GM12878 (cell line): ENCODE data around the gene MAP7D2. TPM values are rescaled to one million over a fixed set of nuclear protein-coding genes. Genes with fewer than 3 reads are reported as not detected.

Experiments used
- ATAC-seq: fragments of 200-7000 bp; cut with Tn5 transposase; 3 replicates; pipeline ENCODE4 v1.9.1; 2020; ENCODE audit warnings: mild to moderate bottlenecking, moderate library complexity
- BruUV-seq: library from RNA; stranded (reverse); fragments of 400-500 nt; replicated peaks from 2 replicates; lab custom pipeline; 2021; lab: Mats Ljungman, UMichigan
- CTCF ChIA-PET: fragments of 300-600 bp; sonication (Branson Sonifier 250); formaldehyde crosslinking; extraction: SDS; loops from one replicate; lab custom pipeline; 2021; ENCODE audit warnings: inconsistent platforms; lab: Yijun Ruan, JAX
- POLR2A ChIA-PET: fragments of 350-600 bp; formaldehyde crosslinking; extraction: SDS; loops from one replicate; lab custom pipeline; 2021; ENCODE audit warnings: inconsistent platforms; lab: Charles Lee
- RAD21 ChIA-PET: fragments of 300-600 bp; sonication (Branson Sonifier 250); formaldehyde crosslinking; loops from one replicate; lab custom pipeline; 2023; ENCODE audit warnings: antibody characterized with exemption; ENCODE audit not compliant: unreplicated experiment; lab: Charles Lee
- SMC1A ChIA-PET: fragments of 300-600 bp; sonication (Branson Sonifier 250); formaldehyde crosslinking; loops from one replicate; lab custom pipeline; 2023; ENCODE audit not compliant: unreplicated experiment, uncharacterized antibody; lab: Charles Lee
- DNase-seq: peaks from one replicate; pipeline ENCODE4 v3.0.0-alpha.2; 2011; ENCODE audit warnings: low read depth, low spot score
- FAIRE-seq: peaks from 3 replicates; lab custom pipeline; 2011; peaks lifted over from hg19 to GRCh38; lab: Jason Lieb, UNC
- H2AFZ ChIP-seq: 2 replicates; pipeline ENCODE4 v1.6.0; 2011; ENCODE audit warnings: low read depth, low read length, control low read depth; ENCODE audit not compliant: control insufficient read depth
- H3K27ac ChIP-seq: 2 replicates; pipeline ENCODE4 v1.5.1; 2011; ENCODE audit warnings: control low read depth; ENCODE audit not compliant: control insufficient read depth, insufficient read depth
- H3K27me3 ChIP-seq, 2 experiments: replicated peaks in 1 of 2; 2 replicates each; pipeline versions ENCODE4 v1.6.0 to v1.6.1; 2011; ENCODE audit warnings: low read length in 1 of 2; ENCODE audit not compliant: control insufficient read depth in 2 of 2, insufficient read depth in 2 of 2
- H3K36me3 ChIP-seq, 2 experiments: 2 replicates each; pipeline ENCODE4 v1.5.1; 2011; ENCODE audit warnings: low read length in 1 of 2; ENCODE audit not compliant: control insufficient read depth in 2 of 2, insufficient read depth in 2 of 2
- H3K4me1 ChIP-seq: 2 replicates; pipeline ENCODE4 v1.6.1; 2011; ENCODE audit warnings: mild to moderate bottlenecking, low read length, moderate library complexity, mixed read lengths; ENCODE audit not compliant: control insufficient read depth, insufficient read depth
- H3K4me2 ChIP-seq: 2 replicates; pipeline ENCODE4 v1.6.0; 2011; ENCODE audit warnings: control low read depth; ENCODE audit not compliant: control insufficient read depth, insufficient read depth
- H3K4me3 ChIP-seq: fragments of 200-600 bp; sonication (generic); 2 replicates; pipeline ENCODE4 v1.5.1; 2016
- H3K79me2 ChIP-seq: 2 replicates; pipeline ENCODE4 v1.6.0; 2011; ENCODE audit warnings: low read length; ENCODE audit not compliant: control insufficient read depth, insufficient read depth
- H3K9ac ChIP-seq: 2 replicates; pipeline ENCODE4 v1.8.0; 2011; ENCODE audit warnings: low read length, control low read depth, mixed read lengths; ENCODE audit not compliant: control insufficient read depth, insufficient read depth
- H3K9me3 ChIP-seq: replicated peaks from 3 replicates; pipeline ENCODE4 v1.5.1; 2011; ENCODE audit warnings: mild to moderate bottlenecking, low read length; ENCODE audit not compliant: control insufficient read depth, insufficient read depth
- H4K20me1 ChIP-seq: 2 replicates; pipeline ENCODE4 v1.6.0; 2011; ENCODE audit not compliant: control insufficient read depth, insufficient read depth
- CREM ChIP-seq: IDR thresholded peaks from 2 replicates; pipeline ENCODE4 v1.6.1; 2014; ENCODE audit warnings: antibody characterized with exemption, low read depth
- MYB ChIP-seq: fragments of 150-350 bp; IDR thresholded peaks from 2 replicates; pipeline ENCODE4 v1.6.1; 2014; ENCODE audit warnings: mild to moderate bottlenecking, low read depth, low read length, borderline replicate concordance
- PAX5 ChIP-seq: IDR thresholded peaks from 2 replicates; pipeline ENCODE4 v1.6.1; 2011; ENCODE audit warnings: low read depth, low read length, borderline replicate concordance
- POLR2AphosphoS2 ChIP-seq: IDR thresholded peaks from 2 replicates; pipeline ENCODE4 v1.6.1; 2011; ENCODE audit warnings: low read depth, mild to moderate bottlenecking, low read length, improper control_type of control experiment, moderate library complexity
- RAD21 ChIP-seq: IDR thresholded peaks from 2 replicates; pipeline ENCODE4 v1.6.1; 2011; ENCODE audit warnings: mild to moderate bottlenecking, low read depth, low read length, moderate library complexity; ENCODE audit not compliant: insufficient read depth
- RELA ChIP-seq: fragments of 450-650 bp; IDR thresholded peaks from 2 replicates; pipeline ENCODE4 v1.8.0; 2014; ENCODE audit warnings: borderline replicate concordance; ENCODE audit not compliant: partially characterized antibody
- RUNX3 ChIP-seq: IDR thresholded peaks from 2 replicates; pipeline ENCODE4 v1.6.1; 2012; ENCODE audit warnings: low read length, inconsistent platforms
- SMAD5 ChIP-seq: IDR thresholded peaks from 2 replicates; pipeline ENCODE4 v1.6.1; 2016; ENCODE audit warnings: antibody characterized with exemption, low read depth
- STAT1 ChIP-seq: fragments of 450-650 bp; conservative IDR thresholded peaks from 2 replicates; pipeline ENCODE4 v1.6.1; 2014; ENCODE audit warnings: antibody characterized with exemption, mild to moderate bottlenecking
- TAF1 ChIP-seq: IDR thresholded peaks from 2 replicates; pipeline ENCODE4 v1.6.1; 2011; ENCODE audit warnings: mild to moderate bottlenecking, low read depth, low read length, borderline replicate concordance
- WGBS: methylation state at CpG from one replicate; pipeline ENCODE4 v1.1.6; 2016; ENCODE audit warnings: low lambda C conversion rate; ENCODE audit not compliant: insufficient replicate concordance, insufficient coverage; ENCODE audit errors: missing lambda C conversion rate; 5-methylcytosine and 5-hydroxymethylcytosine counted together
- in situ Hi-C: fragments of 300-500 bp; cut with MboI; formaldehyde crosslinking; loops from 9 replicates; pipeline ENCODE4 v1.14.3; 2018; ENCODE audit warnings: mixed read lengths
- intact Hi-C: fragments of 100-400 bp; cut with micrococcal nuclease; formaldehyde crosslinking; loops from one replicate; pipeline ENCODE4 v1.14.2; 2022; ENCODE audit not compliant: unreplicated experiment
- polyA plus RNA-seq, 11 experiments: library from polyadenylated mRNA; depleted of rRNA in 4 of 11; unstranded in 6 of 11; stranded (reverse) in 5 of 11; fragments of >200 nt; fragmentation: Nextera tagmentation in 4 of 11; fragmentation: Illumina TruSeq in 1 of 11; extraction: Ambion mirVana in 4 of 11; extraction: Trizol in 1 of 11; gene quantifications; 1 replicate in 1 of 11; 2 replicates in 10 of 11; pipeline versions ENCODE4 v1.2.1 to v1.2.3, GENCODE V29; 2011 to 2016; ENCODE audit warnings: inconsistent platforms in 2 of 11, missing spikeins in 2 of 11, low read depth in 1 of 11
- total RNA-seq, 4 experiments: library from RNA; depleted of rRNA in 3 of 4; stranded (reverse); fragments of >200 nt in 3 of 4; fragmentation: Illumina TruSeq in 1 of 4; extraction: Trizol in 1 of 4; gene quantifications; 2 replicates each; pipeline versions ENCODE4 v1.2.1 to v1.2.3, GENCODE V29; 2013 to 2021
- TF ChIP-seq, protein P1 (sequence below): fragments of 450-650 bp; IDR thresholded peaks from 2 replicates; pipeline ENCODE4 v1.6.1; 2017; ENCODE audit warnings: borderline replicate concordance
- TF ChIP-seq, protein P2 (sequence below): IDR thresholded peaks from 2 replicates; pipeline ENCODE4 v1.6.1; 2012; ENCODE audit warnings: low read depth, low read length, improper control_type of control experiment
- TF ChIP-seq, protein P3 (sequence below): fragments of 450-650 bp; conservative IDR thresholded peaks from 2 replicates; pipeline ENCODE4 v1.6.1; 2017; ENCODE audit warnings: mild to moderate bottlenecking, moderate library complexity
- TF ChIP-seq, protein P4 (sequence below): IDR thresholded peaks from 2 replicates; pipeline ENCODE4 v1.6.1; 2011; ENCODE audit warnings: borderline replicate concordance, low read depth, mild to moderate bottlenecking, moderate library complexity, low read length; ENCODE audit not compliant: insufficient read depth, poor library complexity, severe bottlenecking
- TF ChIP-seq, protein P5 (sequence below): fragments of 450-650 bp; formaldehyde crosslinking; IDR thresholded peaks from 2 replicates; pipeline ENCODE4 v1.5.0; 2022; ENCODE audit warnings: mild to moderate bottlenecking, missing genetic modification characterization

Gene MAP7D2
- total and polyA plus RNA-seq, 10 of the 15 experiments (the other 5 are each of a cell fraction or from before 2014, with no cell fraction given) = 0.06 to 18.4 (median 0.22) TPM

DNA sequence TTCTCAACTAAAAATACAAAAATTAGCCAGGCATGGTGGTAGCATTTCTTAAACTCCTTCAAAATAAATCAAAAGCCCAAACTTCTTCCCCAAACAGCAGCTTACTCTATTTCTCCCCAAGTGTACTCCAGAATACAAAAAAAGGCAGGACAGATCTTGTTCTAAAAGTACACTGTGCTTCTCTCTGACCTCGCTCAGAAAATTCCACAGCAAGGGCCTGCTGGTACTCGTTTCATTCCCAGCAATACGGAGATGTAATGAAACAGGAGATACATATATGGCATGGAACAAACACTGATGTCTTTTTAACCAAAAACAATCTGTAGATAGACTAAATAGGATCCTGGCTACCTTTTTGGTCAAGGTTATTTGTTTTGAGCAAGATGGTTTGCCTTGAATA lies 25.2 kb downstream of the MAP7D2 start (continued):
- TF ChIP-seq CREM (no peak), RUNX3 (no peak), RELA (no peak)
- TF ChIP-seq, protein P1, sequence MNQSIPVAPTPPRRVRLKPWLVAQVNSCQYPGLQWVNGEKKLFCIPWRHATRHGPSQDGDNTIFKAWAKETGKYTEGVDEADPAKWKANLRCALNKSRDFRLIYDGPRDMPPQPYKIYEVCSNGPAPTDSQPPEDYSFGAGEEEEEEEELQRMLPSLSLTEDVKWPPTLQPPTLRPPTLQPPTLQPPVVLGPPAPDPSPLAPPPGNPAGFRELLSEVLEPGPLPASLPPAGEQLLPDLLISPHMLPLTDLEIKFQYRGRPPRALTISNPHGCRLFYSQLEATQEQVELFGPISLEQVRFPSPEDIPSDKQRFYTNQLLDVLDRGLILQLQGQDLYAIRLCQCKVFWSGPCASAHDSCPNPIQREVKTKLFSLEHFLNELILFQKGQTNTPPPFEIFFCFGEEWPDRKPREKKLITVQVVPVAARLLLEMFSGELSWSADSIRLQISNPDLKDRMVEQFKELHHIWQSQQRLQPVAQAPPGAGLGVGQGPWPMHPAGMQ = no peak

DNA sequence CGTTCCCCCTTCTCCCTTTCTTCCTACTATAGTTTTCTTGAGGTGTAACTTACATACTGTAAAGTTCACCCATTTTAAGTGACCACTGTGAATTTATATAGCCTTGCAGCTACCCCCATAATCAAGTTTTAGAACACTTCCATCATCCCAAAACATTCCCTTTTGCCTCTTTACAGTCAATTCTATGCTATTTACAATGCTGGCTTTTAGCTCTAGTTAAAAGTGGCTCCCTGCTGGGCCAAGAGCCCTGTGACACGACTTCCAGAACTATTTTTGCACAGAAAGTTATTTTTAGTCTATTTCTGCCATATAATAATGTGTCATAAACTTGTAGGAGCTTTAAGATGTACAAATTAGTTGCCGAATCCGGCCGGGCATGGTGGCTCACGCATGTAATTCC lies 26.9 kb downstream of the MAP7D2 start:
- intact Hi-C loops = no loop called here
- 41% methylated on average over 6 of the region's 6 CpGs for WGBS
- no peaks in the 10 kb centered on the region for H3K9me3 ChIP-seq
- BruUV-seq = no TSS peak
- H3K27ac ChIP-seq = no peak overlapping the region
- no peaks in the 10 kb centered on the region for H3K36me3 ChIP-seq
- ChIA-PET SMC1A (interaction anchor here (0.9 to 1.3 kb wide), 3 partner anchors 22 to 718 kb away, joined by 3 to 4 read pairs (median 3); no protein-coding TSS in a partner anchor), RAD21 (no interaction called here), POLR2A (interaction anchor here (0.7 kb wide), 1 partner anchor 130 kb away, joined by 6 read pairs; no protein-coding TSS in a partner anchor), CTCF (interaction anchor here (0.6 to 1.2 kb wide), 3 partner anchors 11 to 83 kb away, joined by 3 to 4 read pairs (median 4); no protein-coding TSS in a partner anchor)
- in situ Hi-C loops = no loop called here
- no peak for DNase-seq
- no peak for FAIRE-seq
- no peak for ATAC-seq
- H3K4me2 ChIP-seq = no peak overlapping the region
- H3K27me3 ChIP-seq = no peaks in the 10 kb centered on the region; a peak in 1 of 4 replicates
- H2AFZ ChIP-seq = no peak overlapping the region
- H3K79me2 ChIP-seq = no peaks in the 10 kb centered on the region
- H3K4me3 ChIP-seq = no peak overlapping the region
- H3K4me1 ChIP-seq = no peaks in the 10 kb centered on the region
- H4K20me1 ChIP-seq = no peaks in the 10 kb centered on the region
- H3K9ac ChIP-seq = no peak overlapping the region
- TF ChIP-seq SMAD5 (no peak), POLR2AphosphoS2 (no peak), PAX5 (no peak), RAD21 (no peak), TAF1 (no peak), STAT1 (no peak), MYB (no peak)
- TF ChIP-seq, protein P2, sequence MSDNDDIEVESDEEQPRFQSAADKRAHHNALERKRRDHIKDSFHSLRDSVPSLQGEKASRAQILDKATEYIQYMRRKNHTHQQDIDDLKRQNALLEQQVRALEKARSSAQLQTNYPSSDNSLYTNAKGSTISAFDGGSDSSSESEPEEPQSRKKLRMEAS = no peak
- TF ChIP-seq, protein P3, sequence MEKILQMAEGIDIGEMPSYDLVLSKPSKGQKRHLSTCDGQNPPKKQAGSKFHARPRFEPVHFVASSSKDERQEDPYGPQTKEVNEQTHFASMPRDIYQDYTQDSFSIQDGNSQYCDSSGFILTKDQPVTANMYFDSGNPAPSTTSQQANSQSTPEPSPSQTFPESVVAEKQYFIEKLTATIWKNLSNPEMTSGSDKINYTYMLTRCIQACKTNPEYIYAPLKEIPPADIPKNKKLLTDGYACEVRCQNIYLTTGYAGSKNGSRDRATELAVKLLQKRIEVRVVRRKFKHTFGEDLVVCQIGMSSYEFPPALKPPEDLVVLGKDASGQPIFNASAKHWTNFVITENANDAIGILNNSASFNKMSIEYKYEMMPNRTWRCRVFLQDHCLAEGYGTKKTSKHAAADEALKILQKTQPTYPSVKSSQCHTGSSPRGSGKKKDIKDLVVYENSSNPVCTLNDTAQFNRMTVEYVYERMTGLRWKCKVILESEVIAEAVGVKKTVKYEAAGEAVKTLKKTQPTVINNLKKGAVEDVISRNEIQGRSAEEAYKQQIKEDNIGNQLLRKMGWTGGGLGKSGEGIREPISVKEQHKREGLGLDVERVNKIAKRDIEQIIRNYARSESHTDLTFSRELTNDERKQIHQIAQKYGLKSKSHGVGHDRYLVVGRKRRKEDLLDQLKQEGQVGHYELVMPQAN = no peak
- TF ChIP-seq, protein P4, sequence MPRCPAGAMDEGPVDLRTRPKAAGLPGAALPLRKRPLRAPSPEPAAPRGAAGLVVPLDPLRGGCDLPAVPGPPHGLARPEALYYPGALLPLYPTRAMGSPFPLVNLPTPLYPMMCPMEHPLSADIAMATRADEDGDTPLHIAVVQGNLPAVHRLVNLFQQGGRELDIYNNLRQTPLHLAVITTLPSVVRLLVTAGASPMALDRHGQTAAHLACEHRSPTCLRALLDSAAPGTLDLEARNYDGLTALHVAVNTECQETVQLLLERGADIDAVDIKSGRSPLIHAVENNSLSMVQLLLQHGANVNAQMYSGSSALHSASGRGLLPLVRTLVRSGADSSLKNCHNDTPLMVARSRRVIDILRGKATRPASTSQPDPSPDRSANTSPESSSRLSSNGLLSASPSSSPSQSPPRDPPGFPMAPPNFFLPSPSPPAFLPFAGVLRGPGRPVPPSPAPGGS = no peak
- TF ChIP-seq, protein P5, sequence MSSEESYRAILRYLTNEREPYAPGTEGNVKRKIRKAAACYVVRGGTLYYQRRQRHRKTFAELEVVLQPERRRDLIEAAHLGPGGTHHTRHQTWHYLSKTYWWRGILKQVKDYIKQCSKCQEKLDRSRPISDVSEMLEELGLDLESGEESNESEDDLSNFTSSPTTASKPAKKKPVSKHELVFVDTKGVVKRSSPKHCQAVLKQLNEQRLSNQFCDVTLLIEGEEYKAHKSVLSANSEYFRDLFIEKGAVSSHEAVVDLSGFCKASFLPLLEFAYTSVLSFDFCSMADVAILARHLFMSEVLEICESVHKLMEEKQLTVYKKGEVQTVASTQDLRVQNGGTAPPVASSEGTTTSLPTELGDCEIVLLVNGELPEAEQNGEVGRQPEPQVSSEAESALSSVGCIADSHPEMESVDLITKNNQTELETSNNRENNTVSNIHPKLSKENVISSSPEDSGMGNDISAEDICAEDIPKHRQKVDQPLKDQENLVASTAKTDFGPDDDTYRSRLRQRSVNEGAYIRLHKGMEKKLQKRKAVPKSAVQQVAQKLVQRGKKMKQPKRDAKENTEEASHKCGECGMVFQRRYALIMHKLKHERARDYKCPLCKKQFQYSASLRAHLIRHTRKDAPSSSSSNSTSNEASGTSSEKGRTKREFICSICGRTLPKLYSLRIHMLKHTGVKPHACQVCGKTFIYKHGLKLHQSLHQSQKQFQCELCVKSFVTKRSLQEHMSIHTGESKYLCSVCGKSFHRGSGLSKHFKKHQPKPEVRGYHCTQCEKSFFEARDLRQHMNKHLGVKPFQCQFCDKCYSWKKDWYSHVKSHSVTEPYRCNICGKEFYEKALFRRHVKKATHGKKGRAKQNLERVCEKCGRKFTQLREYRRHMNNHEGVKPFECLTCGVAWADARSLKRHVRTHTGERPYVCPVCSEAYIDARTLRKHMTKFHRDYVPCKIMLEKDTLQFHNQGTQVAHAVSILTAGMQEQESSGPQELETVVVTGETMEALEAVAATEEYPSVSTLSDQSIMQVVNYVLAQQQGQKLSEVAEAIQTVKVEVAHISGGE (CRISPR knock-in tag) = no peak
